GM18508 (cell line): ENCODE data around the gene BMP2K.

ENCODE experiments used
- ATAC-seq: cut with Tn5 transposase; IDR thresholded peaks from one replicate; pipeline ENCODE4 v1.9.1; 2021; ENCODE audit warnings: moderate number of reproducible peaks; ENCODE audit not compliant: insufficient read depth, unreplicated experiment

Gene BMP2K

GRCh38 chr4:78763763-78764387 is 12.3 kb upstream of the BMP2K start:
- no peak for ATAC-seq

DNA sequence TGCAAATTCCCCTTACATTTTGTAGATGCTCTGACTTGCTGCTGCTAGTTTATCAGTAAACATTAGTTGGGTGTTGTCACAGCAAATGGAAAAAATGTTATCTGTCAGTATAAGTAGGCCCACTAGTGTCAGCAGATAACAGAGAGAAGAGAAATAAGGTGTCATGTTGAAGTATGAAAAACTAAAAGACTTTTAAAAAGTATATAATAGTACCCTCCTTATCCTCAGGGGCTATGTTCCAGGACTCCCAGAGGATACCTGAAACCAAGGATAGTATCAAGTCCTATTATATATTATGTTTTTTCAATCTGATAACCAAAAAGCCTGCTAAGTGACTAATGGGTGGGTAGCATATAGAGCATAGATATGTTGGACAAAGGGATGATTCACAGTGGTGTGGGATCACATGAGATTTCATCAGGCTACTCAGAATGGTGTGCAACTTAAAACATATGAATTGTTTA is 11.6 kb upstream of the BMP2K start:
- no peak for ATAC-seq

- no peak for ATAC-seq
Measured at GRCh38 chr4:78765432-78766006, 10.6 kb upstream of the BMP2K start.

DNA sequence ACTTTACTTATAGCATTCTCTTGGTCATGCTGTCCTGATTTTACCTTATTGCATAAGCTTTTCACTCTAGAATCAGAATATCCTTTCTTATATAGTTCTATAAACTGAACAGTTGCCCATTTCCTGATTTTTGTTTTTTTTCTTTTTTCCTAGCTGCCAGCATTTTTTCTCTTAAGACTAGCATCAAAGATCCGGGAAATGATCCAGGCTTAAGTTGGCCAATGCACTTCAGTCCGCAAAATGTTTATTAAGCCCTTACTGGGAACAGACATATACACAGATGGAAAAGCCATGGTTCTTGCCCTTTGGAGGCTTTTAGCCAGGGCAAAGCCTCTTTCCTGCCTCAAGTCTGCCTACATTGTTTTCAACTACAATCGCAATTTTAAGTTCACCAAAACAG is 10.1 kb upstream of the BMP2K start:
- no peak for ATAC-seq

DNA sequence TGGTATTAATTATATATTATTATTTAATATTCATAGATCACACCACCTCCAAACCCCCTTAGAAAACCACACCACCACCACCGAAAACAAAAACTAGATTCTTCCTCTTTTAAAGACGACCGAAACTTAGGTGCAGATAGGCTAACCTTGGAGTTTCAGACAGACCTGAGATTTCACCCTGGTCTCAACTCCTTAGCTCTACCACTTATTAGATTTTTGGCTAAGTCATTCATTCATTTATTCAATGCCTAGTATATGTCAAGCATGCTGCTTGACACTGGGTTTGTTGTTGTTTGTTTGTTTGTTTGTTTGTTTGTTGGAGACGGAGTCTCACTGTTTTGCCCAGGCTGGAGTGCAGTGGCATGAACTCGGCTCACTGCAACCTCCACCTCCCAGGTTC is 9.5 kb upstream of the BMP2K start:
- ATAC-seq: peak; percentile 78

GRCh38 chr4:78767350-78767749 is 8.8 kb upstream of the BMP2K start:
- peak; percentile 52 for ATAC-seq

DNA sequence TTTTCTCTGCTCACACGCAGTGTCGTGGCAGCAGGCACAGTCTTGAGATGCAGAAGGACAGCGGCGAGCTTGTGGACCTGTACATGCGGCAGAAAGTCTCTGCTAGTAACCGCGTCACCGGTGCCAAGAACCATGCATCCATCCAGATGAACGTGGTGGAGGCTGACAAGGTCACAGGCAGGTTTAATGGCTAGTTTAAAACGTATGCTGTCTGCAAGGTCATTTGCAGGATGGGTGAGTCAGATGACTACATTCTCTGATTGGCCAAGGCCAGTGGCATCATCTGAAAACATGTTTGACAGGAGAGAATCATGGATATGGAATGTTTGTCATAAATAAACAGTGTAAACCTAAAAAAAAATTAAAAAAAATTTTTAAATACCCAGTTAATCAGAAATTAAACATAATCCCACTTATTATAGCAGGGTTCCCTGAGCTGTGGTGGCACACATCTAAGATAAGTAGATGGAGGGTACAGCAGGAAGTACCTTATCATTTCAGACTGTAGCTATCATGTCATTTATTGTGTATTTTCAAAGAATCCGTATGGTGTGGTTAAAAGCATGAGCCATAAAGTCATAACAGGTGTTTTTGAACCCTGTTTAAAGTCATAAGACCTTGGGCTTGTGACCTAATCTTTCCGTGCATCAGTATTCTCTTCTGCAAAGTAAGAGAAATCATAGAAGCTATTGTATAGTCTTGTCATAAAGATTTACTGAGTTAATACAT is 7.5 kb upstream of the BMP2K start:
- ATAC-seq: no peak

DNA sequence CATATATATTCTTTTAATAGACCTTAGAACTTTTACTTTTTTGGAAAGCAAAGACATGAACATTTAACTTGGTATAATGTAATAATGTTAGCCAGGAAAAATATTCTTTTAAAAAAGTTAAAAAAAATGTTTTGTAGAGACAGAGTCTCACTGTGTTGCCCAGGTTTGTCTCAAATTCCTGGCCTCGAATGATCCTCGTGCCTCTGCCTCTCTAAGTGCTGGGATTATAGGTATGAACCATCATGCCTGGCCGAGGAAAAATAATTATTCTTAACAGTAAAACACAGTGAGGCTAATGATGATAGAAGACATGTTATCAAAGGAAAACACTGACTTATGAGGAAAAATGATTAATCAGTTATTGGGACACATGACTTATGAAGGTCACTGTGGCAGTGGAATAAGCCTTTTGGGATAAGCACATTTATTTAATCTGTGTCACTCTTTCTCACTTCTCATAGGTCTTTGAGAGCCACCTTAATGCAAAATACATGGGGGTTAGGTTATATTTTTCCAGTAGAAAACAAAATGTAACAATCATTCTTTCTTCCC is 6.0 kb upstream of the BMP2K start:
- ATAC-seq: no peak

- no peak for ATAC-seq
Measured at GRCh38 chr4:78772526-78773091, 3.5 kb upstream of the BMP2K start.

GRCh38 chr4:78774417-78774816 is 1.7 kb upstream of the BMP2K start:
- ATAC-seq: no peak

DNA sequence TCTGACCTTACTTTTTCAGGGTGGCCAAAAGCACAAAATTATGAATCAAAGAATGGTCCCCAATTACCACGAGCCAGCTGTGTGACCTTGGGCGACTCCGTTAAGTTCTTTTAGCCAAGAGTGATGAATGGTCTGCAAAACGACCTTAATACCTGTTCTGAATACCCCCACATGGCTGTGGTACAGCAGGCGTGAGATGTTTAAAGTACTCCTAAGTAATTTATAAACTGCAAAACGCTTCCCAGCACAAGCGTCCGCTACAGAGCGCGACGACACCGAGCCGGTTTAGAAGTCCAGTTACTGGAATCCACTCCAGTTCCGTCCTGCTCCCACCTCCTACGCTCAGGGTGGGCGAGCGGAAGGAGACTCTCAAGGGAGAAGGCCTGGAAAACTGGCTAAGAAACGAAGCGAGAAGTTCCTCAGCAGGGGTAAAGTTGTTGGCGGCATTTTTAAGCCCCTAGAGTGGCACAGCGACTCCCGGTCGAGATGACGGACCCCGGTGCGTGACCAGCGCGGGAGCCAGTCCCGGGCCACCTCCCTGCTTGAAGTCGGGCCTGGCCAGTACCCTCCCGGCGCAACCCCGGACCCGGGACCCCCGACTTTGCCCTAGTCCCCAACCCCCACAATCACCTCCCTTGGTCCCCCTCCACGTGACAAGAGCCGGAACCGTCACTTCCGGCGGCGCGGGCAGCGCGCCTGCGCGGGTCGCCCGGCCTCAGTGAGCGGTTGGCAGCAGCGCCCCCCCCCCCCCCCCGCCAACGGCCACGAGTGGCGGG is 659 bp upstream of the BMP2K start:
- ATAC-seq: peak; percentile 24

- peak; percentile 25 for ATAC-seq
Measured at GRCh38 chr4:78776729-78777575, 802 bp downstream of the BMP2K start.

- no peak for ATAC-seq
Measured at GRCh38 chr4:78777576-78777940, 1.4 kb downstream of the BMP2K start.

GRCh38 chr4:78778530-78778929 is 2.4 kb downstream of the BMP2K start:
- no peak for ATAC-seq

DNA sequence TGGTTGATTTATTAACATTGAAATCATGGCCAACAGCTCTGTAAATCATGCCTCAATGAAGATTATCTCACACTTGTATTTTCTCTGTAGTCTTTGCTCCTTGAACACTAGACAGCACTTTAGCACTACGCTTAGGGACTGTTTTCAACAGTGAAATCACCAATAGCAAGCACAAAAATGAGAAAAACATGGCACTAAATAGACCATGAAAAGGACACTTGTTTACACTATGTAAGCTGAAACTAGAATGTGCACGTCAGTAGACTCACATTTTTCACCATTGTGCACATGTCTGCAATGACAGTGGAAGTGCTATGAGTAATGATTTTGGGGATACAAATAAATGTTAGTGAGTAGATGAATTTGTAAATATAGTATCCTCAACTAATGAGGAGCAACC is 3.1 kb downstream of the BMP2K start:
- no peak for ATAC-seq

GRCh38 chr4:78780093-78780492 is 3.9 kb downstream of the BMP2K start:
- no peak for ATAC-seq

DNA sequence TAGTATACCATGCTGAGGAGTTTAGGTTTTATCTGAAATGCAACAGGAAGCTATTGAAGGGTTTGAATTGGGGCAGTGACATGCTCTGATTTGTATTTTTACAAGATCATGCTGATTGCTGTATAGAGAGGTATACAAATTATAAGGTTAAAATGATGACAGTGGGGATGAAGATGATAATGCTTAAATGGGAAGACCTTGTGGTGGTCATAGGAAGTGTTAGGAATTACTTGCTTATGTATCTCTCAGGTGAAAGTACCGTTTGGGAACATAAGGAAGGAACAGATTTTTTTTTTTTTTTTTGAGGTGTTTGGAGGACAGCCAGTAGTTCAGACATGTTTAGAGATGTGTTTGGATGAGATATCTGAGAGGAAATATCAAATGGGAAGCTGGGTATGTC is 5.0 kb downstream of the BMP2K start:
- ATAC-seq: no peak

DNA sequence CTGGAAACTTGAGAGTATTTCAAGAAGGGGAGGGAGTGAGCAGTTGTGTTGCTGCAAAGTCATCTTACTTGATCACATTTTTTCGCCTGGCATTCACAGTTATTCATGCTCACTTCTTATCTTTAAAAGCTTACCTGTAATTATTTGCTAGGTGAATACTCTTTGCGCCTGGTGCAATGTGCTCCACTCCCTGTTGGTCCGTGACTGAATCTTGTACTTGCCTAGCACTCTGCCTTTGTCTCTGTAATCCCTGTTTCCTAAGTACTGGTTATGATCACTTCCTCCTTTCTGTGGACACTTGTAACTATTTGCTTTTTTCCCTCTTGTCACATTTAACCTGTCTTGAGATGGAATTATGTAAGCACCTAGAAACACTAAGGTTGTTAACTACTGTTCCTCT is 5.8 kb downstream of the BMP2K start:
- ATAC-seq: no peak

DNA sequence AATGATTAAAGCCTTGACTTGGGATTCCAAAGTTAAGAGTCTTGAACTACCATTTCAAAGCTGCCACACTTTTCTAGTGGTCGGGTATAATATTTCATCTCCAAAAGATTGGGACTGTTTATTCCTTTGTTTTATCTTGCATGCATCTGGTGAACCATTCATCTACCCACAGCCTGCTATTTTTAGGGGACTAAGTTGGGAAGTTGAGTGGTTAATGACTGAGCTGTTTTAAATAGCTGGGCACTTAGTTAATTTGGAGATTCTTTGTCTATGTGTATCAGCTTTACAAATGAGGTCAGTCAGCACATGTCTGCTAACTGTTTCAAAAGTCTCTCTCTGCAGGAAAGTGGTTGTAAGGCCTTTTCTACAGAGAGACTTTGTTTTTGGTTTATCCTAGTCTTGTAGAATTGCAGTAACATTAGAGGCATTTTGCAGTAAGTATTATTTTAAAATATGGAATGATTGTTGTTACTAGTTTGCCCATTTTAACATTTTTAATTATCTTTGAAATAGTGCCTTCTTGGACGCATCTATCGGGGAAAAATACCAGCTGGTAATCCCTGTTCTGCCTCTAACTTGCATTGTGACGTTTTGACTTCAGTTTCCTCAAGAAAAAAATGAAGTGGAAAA is 8.2 kb downstream of the BMP2K start:
- ATAC-seq: no peak
